Stimulated activated CD4-positive, alpha-beta T cell treated with anti-CD3 and anti-CD28 coated beads, Interleukin-1b, Interleukin-23, amount 100 ng/mL, for 4 hours (primary cell): ENCODE measurements around the gene NKX2-1.
"Not testable (repeated sequence)": the region's sequence is repeated elsewhere in the genome, so short reads cannot be mapped to it uniquely, and the experiment has no call there.

Experiments
- DNase-seq, 2 donors: peaks; one replicate each; pipeline ENCODE4 v3.0.0-alpha.2; 2020; ENCODE audit warnings: low read depth in 2 of 2

The NKX2-1 gene

DNA sequence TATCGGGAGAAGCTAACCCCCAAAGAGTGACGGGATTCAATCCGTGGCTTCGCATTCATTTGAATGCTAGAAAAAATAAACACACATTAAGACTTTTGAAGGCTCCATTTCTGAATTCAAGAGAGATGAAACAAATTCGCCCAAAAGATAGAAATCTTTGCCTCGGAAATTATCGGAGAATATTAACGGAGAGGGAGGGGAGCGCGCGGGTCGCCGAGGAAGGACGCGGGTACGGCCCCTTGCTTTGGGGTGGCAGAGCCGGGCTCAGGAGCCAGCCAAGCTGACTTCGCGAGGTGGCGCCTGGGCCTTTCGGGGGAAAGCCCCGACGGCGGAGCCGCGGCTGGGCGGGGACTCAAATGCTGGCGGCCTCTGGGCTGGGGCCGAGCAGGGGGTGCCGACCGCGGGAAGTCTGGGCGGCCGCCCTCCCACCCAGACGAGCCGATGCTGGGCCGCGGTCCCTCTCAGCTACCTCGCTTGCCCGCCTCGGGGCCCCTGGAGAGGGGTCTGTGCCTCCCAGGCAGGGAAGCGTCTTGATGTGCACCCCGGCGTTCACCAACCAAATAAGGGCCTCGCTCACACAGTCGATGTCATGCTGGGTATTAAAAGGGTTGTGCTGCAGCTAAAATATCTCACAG lies 14.7 kb downstream of the NKX2-1 start:
- no peak for DNase-seq

DNA sequence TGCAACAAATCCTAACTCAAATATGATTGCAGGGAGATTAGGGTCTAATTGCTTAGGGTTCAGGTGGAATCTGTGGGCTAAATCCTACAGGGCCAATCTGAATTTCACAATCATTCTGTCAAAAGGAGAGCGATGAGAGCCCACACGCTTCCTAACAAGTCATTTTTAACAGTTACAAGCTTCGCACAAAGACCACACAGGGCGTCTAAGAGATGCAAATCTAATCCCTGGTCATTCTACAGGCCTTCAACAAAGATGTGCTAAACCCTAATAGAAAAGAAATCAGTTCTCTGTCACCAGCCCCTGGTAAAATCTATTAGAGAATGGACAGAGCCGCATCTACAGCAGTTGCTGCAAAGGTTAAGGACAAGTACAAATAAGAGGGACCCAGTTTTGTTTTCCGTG lies 15.3 kb downstream of the NKX2-1 start:
- no peak for DNase-seq

DNA sequence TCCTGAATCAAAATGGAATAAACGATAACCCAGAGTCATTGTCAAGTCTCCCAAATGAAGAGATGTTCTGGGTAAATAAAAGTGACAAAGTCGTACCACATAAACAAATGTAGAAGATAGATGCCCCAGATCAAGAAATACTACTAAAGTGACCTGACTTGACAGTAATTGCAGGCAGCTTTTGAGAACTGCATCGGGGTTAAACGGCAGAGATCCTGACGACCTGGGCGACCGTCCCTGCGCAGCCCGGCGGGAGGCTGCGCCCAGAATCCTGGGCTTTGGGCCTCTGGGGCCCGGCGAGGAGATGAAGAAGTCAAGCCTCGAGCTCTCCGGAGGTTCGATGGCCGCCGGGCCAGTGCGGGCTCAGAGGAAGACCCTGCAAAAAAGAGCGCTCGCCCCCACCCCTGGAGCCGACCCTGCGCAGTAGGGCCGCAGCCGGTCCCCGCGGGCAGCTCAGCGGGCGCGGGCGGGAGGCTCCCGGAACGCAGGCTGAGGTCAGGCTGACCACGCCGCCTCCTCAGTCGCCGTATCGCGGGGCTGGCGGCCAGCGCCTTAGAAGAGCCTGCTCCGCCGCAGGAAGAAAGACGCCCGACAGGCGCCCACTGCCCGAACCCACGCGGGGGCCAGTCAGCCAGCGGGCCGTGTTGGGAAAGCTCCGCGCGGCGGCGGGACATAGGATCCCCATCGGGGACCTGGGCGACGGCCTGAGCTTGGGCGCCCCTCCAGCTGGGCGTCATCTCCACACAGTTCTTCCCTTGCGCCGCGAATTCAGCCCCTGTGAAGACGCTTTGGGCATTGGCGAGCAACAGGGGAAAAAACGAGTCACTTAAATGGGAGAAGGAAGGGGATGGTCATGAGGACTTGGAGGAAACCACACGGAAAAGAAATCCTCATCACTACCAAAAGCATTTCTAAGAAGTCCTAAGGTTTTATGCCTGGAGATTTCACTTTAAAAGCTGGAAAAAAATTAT lies 16.0 kb downstream of the NKX2-1 start:
- DNase-seq: no peak

DNA sequence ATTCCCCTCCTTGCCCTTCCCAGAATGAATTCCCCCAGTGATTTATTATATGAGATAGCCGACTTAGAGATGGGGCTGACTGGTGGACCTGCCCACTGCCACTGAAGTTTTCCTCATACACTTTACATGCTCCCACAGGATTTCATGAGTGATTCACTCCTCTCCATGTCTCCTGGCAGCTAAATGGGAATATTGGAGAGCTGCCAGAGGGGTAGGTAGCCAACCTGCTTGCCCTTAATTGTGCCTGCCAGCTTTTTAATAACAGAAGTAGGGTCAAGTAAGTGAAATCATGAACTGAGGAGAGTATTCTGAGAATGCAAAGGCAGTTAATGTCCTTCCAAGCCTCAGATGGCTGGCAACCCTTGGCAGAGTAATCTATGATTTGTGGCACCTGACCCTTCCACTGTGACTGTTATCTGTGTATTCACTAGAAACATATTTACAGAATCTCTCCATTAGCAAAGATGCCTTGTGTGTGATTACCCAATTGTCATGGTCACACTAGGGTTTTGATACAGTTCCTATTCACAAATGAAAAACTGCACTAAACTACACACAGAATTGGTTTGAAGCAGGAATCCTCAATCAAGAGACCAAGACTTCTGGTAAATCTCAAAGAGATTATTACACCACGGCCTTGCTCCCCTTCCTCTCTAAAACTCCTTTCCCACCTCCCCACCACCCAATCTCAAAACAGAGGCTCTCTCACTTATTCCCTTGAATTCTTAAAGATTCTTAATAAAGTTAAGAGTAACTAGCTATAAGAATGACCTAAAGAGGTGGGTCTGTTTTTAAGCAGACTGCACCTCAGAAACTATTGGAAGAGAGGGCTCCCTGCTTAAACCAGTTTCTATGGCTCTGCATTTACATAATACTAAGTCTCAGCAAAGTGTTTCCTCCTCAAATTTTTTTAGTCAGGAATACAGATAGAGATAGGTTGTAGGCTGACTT lies 17.2 kb downstream of the NKX2-1 start:
- no peak for DNase-seq

DNA sequence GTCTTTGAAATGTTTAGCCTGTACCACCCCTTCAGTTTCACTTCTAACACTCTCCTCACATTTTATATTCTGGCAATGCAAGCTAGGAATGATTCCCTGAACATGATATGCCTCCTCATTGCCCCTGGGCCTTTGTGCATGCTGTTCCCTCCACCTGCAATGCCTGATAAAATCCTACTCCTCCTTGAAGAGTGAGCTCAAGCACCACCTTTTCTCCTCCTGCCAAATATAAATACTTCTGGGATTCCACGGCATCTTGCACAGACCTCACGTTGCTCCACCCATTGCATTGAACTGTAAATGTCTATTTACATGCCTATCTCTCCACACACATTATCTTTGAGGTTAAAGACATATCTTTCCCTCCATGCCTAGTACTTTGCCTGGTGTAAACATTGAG lies 21.1 kb downstream of the NKX2-1 start:
- DNase-seq: no peak

DNA sequence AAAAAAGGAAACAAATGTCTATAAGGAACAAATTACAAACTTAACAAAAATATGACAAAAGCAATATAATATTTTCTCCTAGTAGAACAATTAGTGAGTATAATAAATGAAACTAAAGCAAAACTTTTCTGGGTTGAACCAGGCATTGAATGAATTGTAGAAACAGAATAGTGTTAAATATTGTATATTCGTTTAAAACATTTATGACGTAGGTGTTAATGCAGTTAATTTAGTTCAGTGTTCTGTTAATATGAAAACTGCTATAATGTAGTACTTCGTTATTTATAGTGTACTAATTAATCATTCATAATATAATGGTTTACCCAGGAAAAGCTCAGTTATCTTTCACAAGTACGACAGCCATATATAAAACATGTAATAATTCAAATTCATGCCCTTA lies 23.7 kb downstream of the NKX2-1 start:
- DNase-seq: no peak

DNA sequence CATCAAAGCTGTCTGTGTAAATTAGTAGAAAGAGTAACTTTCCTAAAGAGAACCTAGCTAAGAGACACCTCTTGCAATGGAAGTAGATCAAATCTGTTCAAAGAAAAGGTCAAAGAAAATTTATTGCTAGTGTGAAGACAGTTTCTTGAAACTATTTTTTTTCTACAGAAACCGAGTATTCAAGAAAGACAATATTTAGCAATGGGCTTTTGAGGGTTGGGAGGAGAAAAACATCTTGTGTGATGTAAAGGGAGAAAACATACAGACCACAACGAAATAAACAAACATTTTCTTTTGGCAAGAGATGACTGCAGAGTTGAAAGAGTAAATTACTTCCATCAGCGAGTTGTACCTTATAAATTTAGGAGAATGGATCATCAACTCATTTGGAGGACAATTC lies 24.4 kb downstream of the NKX2-1 start:
- DNase-seq: no peak

DNA sequence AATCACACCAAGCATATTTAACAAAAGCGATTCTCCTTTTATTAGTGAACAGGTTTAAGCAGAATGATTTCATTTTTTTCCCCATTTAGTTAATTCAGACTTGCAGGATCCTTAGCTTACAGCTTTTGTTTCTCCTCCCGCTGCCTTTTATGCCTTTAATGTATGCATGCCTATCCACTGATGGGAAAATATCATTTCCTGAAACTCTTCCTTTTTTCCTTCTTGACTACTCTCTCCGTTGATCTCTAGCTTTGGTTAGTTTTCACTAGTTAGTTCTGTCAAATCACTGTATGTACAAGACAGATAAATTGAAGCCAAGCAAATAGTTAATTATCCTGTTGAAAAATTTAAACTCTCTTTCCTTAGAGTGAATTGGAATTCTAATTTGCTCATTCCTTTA lies 26.3 kb downstream of the NKX2-1 start:
- DNase-seq: no peak

DNA sequence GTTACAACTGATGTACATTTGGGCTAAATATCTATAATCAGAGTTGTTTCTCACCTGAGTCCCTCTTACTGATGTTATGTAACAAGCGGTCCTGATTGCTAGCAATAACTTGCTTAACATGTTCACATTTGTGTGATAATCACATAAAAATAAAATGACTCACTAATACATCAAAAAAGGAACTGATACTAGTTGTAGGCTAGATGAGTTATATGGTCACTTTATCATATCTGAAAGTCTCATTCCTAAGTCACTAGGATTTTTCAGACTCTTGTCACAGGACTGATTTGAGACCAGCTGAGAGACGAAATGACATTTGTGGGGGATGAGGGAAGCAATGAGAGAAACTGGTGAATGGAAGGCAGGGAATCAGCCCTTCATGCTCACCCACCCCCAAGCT lies 34.3 kb downstream of the NKX2-1 start:
- no peak for DNase-seq

DNA sequence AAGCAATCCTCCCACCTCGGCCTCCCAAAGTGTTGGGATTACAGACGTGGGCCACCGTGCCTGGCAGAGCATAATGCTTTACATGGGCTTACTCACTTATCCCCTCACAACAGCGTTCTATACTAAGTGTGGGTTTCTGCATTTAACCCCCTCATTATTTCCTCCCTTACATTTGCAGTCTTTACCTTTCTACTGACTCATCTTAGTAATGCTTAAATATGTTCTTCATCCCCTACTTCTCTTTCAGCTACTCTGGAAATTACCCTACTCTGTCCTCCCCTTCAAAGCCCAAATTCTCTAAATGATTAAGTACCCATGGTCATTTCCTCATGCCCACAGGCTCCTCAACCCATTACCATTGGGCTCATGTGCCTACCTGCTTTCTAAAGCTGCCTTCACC lies 40.7 kb downstream of the NKX2-1 start:
- no peak for DNase-seq

DNA sequence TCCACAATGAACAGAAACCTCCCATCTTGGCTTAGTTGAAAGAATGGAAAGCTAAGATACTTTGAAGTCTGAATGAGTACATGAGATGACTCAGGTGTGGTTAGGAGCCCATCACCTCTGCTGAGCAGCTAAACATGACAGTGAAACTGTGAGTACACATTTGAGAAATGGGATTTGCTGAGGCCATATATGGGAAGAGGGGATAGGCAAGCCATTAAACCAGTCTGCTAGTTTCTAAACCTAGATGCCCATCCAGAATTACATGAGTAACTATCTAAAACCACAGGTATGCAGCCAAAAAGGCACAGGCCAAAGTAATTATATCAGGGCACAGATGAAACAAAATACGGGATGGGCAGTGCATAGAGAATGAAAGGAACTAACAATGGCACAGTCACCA lies 41.2 kb downstream of the NKX2-1 start:
- DNase-seq: no peak

DNA sequence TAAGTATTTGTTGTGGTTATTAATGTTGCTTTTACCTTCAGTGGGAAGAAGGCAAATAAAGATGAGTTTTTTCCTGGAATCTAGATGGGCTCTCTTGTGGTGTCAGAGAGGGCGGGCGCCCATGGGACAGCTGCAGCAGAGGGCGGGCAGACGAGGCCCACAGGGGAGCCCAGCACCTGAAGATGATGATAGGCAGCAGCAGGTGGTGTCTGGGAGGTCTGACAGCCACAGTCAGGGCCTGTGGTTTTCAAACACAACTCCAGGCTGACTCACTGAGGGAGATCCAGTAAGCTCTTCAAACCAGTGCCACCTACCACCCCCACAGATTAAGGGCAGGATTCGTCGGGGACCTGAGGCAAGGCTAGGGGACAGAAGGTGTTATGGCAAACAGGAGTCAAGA lies 42.8 kb downstream of the NKX2-1 start:
- DNase-seq: no peak

DNA sequence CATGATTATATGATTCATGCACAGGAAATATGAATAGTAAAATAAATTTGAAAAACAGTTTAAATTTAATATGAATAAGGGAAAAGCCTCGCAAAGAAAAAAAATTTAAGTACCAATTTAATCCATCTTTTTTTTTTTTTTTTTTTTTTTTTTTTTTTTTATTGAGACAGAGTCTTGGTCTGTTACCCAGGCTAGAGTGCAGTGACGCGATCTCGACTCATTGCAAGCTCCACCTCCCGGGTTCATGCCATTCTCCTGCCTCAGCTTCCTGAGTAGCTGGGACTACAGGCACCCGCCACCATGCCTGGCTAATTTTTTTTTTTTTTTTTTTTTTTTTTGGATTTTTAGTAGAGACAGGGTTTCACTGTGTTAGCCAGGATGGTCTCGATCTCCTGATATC lies 44.0 kb downstream of the NKX2-1 start:
- not testable (repeated sequence) for DNase-seq

DNA sequence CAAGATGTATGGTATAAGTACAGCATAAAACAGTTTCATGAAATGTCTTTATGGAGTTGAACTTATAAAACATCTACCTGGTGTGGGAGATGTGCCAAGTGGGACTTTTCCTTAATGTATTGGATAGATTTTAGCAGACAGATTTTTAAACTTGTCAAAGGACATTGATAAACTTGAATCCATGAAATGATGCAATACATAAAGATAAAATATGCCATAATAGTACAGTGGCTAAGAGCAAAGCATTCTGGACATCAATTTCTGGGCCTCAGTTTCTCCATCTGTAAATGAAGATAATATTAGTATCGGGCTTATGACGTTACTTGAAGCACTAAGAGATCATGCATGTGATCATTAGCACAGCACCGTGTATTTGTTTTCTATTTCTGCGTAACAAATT lies 45.4 kb downstream of the NKX2-1 start:
- DNase-seq: no peak

DNA sequence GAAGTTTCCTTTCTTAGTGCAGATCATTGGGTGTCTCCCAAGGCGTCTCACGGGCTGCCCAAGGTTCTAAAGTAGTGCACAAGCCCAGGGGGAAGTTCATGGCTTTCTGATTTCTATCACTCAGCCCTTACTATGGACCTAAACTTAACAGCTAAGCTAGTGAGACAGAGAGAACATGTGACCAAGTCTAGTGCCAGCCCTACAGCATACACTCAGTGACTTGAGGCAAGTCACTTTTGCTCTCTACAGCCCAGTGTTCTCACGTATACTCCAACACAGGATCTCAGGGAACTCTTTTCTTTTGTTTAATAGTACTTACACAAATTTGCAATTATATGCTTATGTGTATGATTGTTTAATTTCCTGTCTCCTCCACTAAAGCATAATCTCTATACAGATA lies 48.6 kb downstream of the NKX2-1 start:
- DNase-seq: no peak

DNA sequence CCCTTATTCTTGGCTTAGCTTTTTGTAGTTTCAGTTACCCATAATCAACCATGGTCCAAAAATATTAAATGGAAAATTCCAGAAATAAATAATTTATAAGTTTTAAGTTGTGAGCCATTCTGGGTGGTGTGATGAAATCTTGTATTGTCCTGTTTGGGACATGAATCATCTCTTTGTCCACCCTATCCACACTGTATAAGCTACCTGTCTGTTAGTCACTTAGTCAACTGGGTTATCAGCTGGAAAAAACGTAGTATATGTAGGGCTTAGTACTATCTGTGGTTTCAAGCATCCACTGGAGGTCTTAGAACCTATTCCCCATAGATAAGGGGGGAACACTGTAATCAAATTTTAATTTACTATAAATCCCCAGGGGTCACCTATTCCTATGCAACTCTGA lies 52.7 kb downstream of the NKX2-1 start:
- no peak for DNase-seq
